Measurements from ENCODE around the gene WFDC1. TPM values are rescaled to one million over a fixed set of nuclear protein-coding genes. Genes with fewer than 3 reads are reported as not detected.

WFDC1 gene
- total and polyA plus RNA-seq, 2 donors (not counting 3 experiments of a cell fraction or from before 2014, with no cell fraction given) = not detected

- Histone ChIP-seq H3K9ac (replicated peaks; ENCODE audit: extremely low read depth, insufficient read depth, low read length) (no peak overlapping the region), H3K36me3 (ENCODE audit: control insufficient read depth in 2 of 2, extremely low read depth in 1 of 2, insufficient read depth in 2 of 2, low read length in 2 of 2) (no peaks in the 10 kb centered on the region), H3K27me3 (ENCODE audit: control insufficient read depth in 2 of 2, insufficient read depth in 2 of 2, low read length in 2 of 2) (peaks cover 4 to 7% of the 10 kb centered on the region in 2 experiments), H2AFZ (ENCODE audit: low read depth, low read length) (no peak overlapping the region), H3K79me2 (ENCODE audit: control insufficient read depth, insufficient read depth, low read length) (no peaks in the 10 kb centered on the region), H3K27ac (ENCODE audit: insufficient read depth, low read depth, low read length) (no peak overlapping the region), H4K20me1 (replicated peaks; ENCODE audit: control insufficient read depth, extremely low read depth, insufficient read depth, low read length) (no peaks in the 10 kb centered on the region), H3K9me1 (replicated peaks; ENCODE audit: control insufficient read depth, extremely low read depth, insufficient read depth, low read length) (no peaks in the 10 kb centered on the region), H3K4me1 (ENCODE audit: control insufficient read depth, extremely low read depth, insufficient read depth, low read length) (no peaks in the 10 kb centered on the region), H3K4me2 (ENCODE audit: insufficient read depth, low read length) (no peak overlapping the region), H3K4me3 (replicated peaks in 1 of 3; ENCODE audit: insufficient read depth in 1 of 3, low read depth in 1 of 3, low read length in 3 of 3) (no peak overlapping the region), H3K9me3 (replicated peaks; ENCODE audit: control insufficient read depth, insufficient read depth, low read length) (no peaks in the 10 kb centered on the region)
- intact Hi-C loops (cut with micrococcal nuclease) = no loop called here
- dilution Hi-C loops (cut with MboI; ENCODE audit: extremely low pct_ligation_motif_present, low sequenced_read_pairs) = no loop called here
- DNase-seq (ENCODE audit: low read depth, low spot score) = no peak
- CTCF ChIA-PET = interaction anchor here (1.5 kb wide), 1 partner anchor 41 kb away, joined by 5 read pairs; no protein-coding TSS in a partner anchor
- no peak for FAIRE-seq
- no TSS peak for BruUV-seq (replicated peaks)
- TF ChIP-seq, protein P1, sequence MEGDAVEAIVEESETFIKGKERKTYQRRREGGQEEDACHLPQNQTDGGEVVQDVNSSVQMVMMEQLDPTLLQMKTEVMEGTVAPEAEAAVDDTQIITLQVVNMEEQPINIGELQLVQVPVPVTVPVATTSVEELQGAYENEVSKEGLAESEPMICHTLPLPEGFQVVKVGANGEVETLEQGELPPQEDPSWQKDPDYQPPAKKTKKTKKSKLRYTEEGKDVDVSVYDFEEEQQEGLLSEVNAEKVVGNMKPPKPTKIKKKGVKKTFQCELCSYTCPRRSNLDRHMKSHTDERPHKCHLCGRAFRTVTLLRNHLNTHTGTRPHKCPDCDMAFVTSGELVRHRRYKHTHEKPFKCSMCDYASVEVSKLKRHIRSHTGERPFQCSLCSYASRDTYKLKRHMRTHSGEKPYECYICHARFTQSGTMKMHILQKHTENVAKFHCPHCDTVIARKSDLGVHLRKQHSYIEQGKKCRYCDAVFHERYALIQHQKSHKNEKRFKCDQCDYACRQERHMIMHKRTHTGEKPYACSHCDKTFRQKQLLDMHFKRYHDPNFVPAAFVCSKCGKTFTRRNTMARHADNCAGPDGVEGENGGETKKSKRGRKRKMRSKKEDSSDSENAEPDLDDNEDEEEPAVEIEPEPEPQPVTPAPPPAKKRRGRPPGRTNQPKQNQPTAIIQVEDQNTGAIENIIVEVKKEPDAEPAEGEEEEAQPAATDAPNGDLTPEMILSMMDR (IDR thresholded peaks at IDR 0.05; ENCODE audit: extremely low read depth in 1 of 2, insufficient read depth in 1 of 2, low read depth in 1 of 2, low read length in 2 of 2) = no peak
- TF ChIP-seq POLR2A (IDR thresholded peaks at IDR 0.05; ENCODE audit: low read depth, low read length) (no peak), GATA2 (IDR thresholded peaks at IDR 0.05; ENCODE audit: insufficient read depth, insufficient read length, low read depth, low read length) (no peak), EZH2 (IDR thresholded peaks at IDR 0.05; ENCODE audit: borderline replicate concordance, low read depth, low read length, severe bottlenecking) (no peak), MYC (IDR thresholded peaks at IDR 0.05; ENCODE audit: low read depth, low read length) (no peak), FOS (IDR thresholded peaks at IDR 0.05; ENCODE audit: borderline replicate concordance, insufficient read depth, low read length) (no peak), POLR2AphosphoS5 (IDR thresholded peaks at IDR 0.05; ENCODE audit: insufficient read depth, low read depth, low read length) (no peak), JUN (IDR thresholded peaks at IDR 0.05; ENCODE audit: borderline replicate concordance, insufficient read depth, insufficient read length, low read depth) (no peak)
- TF ChIP-seq, protein P2, sequence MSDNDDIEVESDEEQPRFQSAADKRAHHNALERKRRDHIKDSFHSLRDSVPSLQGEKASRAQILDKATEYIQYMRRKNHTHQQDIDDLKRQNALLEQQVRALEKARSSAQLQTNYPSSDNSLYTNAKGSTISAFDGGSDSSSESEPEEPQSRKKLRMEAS (IDR thresholded peaks at IDR 0.05; ENCODE audit: insufficient read depth, insufficient read length) = no peak
- POLR2A ChIA-PET = no interaction called here
Observed at GRCh38 chr16:84318091-84318975, 23.7 kb downstream of the WFDC1 start.
